GM21423 (cell line): ENCODE results near the gene CEMIP.

Experiments
- ATAC-seq: cut with Tn5 transposase; IDR thresholded peaks from one replicate; pipeline ENCODE4 v1.9.1; 2021; ENCODE audit warnings: mild to moderate bottlenecking, moderate library complexity; ENCODE audit not compliant: unreplicated experiment

Gene CEMIP

DNA sequence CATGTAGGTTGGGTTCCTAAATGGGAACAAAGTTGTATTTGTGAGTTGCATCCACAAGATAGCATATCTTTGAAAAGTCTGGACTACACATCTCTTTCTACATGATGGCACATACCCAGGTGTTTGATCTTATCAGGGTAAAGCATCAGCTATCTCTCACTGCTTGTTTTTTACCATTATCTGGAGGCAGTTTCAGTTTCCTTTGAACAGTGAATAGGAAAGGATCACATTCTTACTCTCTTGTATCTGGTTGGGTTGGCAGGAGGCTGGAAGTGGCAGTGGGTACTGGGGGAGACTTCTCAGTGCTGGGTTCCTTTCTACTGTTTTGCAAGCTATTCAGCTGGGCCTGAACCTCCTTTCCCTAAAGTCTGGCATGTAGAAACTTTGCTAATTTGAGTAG, 4.1 kb downstream of the CEMIP start:
- no peak for ATAC-seq

DNA sequence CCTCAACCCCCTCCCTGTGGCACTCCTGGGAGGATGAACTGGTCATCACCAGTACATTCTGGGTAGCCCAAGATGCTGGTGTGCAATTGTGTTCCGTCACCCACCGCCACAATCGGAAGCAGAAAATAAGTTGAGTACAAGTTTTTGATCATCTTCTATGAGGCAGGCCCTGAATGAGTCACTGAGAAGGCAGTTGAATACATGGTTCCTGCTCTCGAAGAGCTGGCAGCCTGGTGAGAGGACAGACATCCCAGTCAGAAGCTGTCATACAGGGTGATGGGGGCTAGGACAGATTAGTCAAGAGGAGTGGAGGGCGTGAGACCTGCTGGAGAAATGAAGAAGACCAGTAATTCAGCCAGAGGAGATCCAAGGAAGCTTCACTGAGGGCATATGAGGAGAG, 6.2 kb downstream of the CEMIP start:
- ATAC-seq = no peak

DNA sequence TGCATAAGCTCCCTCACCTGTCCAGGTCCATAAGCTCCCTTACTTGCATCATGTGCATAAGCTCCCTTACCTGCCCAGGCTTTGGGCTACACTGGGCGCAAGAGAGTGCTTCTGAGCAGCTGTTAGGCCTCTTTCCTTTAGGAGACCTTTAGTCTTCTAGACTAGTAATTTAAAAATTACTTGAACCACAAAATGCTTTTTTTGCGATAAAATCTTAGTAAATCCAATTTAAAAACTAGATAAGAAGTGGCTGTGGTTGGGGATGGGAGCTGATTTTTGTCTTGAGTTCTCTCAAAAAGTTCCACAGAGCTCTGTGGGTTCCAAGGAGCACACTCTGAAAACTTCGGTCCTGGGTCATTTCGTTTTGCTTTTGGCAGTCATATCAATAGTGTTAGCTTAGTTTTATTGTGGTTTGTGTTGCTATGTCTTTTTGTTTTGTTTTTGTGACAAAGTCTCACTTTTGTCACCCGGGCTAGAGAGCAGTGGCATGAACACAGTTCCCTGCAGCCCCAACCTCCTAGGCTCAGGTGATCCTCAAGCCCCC, 6.7 kb downstream of the CEMIP start:
- no peak for ATAC-seq

DNA sequence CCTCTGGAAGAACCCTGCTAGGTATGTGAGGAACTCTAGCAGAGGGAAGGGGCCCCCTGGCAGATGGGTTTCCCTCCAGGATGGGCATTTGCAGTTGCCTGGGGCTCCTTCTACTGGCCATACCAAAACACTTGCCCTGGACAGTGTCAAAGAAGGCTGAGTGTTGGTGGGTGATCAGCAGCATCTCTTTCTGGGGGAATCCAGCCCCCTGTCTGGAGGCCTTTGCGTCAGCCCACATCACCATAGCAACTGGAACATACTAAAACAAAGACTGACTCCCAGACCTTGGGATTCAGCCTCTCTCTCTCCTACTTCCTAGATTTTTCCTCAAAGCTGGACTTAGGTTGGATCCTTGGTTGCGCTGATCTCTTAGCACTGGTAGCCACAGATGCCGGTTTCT, 8.1 kb downstream of the CEMIP start:
- no peak for ATAC-seq

DNA sequence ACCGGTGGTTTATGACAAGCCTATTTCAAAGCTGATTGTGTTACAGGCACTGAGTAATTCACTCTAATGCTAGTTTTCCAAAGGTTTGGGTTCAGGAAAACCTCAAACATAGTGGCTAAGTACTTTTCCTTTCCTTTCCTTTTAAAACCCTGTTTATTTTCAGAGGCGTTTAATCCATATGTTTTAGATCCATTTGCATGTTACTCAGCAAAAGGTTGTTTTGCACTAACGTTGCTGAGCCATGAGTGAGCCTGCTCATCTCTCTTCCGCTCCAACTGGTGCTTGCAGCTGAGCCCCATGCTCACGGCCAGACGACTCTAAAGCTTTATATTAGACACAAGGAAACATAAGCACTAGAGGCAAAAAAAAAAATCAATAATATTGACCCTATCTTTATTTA, 9.4 kb downstream of the CEMIP start:
- ATAC-seq = no peak

DNA sequence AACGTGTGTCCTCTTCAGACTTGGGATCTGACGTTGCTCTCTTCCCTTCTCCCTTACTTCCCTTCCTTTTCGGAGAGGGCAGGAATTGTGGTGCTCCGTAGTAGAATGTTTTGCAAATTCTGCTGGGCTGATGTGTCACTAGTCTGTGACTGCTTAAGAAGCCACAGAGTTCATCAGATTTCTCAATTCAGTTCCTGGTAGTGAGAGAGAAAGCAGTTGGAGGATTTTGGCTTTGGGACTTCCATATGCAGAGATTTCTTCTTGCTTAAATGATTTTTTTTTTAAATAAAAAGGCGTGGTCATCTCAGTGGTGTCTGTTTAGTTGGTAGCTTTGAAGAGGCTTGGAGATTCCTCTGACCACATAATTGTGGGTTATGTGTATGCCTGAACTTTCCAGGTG, 10.1 kb downstream of the CEMIP start:
- ATAC-seq = no peak

DNA sequence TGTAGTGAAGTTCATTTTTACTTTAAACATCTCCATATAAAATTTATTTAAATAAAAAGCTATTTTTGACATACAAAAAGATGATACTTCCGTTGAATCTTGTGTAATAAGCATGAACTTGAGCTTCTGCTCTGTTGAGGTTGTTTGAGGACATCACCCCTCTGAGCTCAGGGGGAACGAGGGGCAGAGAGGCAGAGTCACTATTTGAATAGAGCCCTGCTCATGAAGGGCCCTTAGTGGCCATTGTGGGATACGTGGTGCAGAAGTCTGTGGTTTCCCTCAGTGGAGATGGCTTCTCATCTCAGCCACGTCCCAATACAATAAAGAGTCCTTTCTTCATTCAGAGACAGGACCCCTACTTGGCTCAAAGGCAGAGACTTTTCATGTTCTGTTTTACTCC, 10.6 kb downstream of the CEMIP start:
- ATAC-seq = no peak

DNA sequence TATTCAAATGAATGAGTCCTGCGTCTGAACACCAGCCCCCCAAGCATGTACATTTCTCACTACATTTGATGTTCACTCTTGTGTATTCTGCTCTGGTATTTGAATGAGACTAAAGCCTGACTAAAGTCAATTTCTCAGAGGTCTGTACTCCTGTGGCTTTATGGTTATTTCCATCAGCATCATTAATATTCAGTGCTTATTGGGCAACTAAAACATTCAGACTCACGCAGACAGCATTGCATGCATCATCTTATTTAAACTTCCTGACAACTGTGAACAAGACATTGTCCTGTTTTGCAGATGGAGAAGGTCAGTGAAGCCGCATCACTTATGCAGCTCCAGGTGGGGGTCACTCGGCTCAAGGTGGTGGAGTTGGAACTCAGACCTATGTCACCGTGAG, 11.1 kb downstream of the CEMIP start:
- ATAC-seq = no peak

DNA sequence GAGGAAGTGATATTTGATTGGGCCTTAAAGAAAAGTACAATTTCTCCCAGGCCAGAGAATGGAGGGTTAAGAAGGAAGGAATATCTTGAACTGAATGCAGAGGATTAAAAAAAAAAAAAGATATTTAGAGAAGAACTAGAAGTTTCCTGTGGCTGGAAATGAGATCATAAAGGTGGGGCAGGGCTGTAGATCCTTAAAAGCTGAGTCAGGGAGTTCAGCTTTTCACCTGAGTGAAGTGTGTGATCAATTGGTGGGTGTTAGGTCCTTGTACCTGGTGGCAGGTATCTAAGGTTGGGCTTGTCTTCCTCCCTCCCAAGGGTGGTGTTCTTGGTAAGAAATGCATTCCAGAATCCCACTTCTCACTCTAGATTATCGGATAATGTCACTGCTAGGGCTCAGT, 11.8 kb downstream of the CEMIP start:
- ATAC-seq = no peak

DNA sequence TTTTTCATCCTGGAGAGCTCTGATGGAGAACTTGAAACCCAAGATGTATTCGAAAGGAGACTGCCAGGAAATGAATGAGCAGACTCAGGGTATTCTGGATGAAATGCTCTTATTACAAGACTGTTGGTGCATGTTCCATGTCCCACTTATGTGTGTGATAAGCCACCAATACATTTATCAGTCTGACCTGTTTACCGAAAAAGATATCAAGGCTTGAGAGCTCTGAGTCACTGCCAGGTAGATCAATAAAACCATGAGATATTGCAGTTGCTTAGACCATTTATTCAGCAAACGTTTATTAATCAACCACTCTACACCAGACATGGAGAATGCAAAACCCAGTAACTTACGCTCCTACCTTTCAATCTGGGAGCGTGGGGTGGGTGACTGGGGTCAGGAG, 17.2 kb downstream of the CEMIP start:
- ATAC-seq = no peak

DNA sequence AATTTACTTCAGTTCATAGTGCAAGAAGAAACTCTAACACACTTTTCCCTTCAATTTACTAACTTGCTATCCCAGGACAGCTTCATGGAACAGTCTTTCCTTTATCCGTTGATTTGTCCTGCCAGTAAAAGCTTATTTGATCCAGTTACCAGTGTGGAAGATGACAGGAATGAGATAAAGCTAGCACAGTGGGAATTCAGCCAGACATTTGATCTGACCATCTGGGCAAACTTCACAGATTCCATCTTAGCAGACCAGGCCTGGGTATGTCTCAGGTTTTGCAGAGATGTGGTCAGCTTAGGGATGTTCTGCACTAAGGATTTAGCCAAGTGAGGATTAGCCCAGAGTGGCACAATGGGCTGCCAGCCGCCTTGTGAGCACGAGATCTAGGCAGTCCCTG, 19.7 kb downstream of the CEMIP start:
- no peak for ATAC-seq

DNA sequence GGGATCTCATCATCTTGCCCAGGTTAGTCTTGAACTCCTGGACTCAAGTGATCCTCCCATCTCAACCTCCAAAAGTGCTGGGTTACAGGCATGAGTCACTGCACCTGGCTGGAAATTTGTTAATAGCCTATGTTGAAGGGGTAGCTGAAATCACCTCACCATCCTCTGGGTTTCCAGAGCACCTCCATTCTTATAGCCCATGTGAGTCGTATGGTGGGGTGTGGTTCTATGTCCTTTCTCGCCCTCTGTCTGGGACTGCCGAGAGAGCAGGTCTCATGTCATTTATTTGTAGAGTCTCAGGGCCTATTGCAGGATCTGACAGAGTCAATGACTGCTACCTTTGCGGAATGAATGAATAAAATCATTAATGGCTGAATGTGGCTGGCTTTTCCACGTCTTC, 20.9 kb downstream of the CEMIP start:
- ATAC-seq = no peak

DNA sequence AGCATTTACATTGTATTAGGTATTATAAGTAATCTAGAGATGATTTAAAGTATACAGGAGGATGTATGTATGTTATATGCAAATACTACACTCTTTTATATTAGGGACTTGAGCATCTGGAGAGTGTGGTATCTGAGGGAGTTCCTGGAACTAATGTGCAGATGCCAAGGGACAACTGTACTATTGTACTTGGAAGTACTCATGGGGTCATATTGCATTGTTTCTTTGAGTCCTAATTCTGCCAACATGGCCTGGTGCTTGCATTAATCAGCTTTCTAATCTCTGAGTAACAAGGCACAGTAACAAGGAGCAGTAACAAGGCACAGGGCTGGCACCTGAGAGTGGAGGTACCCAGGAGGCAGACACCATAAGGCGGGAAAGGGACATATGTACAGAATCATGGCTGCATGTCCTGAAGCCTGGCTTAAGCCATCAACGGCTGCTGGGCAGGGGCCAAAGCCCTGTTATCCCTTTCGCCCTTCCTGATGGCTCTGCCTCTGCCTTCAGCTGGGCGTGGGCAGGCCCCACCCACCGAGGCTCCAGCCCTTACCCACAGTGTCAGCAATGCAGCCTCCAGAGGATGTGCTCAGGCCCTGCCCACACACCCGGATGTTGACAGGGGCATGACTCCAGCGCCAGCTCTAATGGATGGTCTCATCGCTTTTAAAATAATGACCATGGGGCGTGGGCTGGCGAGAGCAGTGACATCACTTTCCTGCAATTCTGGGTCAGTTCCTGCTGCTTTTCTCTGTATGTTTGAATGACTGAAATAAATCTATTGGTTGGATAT, 22.9 kb downstream of the CEMIP start:
- ATAC-seq = no peak

DNA sequence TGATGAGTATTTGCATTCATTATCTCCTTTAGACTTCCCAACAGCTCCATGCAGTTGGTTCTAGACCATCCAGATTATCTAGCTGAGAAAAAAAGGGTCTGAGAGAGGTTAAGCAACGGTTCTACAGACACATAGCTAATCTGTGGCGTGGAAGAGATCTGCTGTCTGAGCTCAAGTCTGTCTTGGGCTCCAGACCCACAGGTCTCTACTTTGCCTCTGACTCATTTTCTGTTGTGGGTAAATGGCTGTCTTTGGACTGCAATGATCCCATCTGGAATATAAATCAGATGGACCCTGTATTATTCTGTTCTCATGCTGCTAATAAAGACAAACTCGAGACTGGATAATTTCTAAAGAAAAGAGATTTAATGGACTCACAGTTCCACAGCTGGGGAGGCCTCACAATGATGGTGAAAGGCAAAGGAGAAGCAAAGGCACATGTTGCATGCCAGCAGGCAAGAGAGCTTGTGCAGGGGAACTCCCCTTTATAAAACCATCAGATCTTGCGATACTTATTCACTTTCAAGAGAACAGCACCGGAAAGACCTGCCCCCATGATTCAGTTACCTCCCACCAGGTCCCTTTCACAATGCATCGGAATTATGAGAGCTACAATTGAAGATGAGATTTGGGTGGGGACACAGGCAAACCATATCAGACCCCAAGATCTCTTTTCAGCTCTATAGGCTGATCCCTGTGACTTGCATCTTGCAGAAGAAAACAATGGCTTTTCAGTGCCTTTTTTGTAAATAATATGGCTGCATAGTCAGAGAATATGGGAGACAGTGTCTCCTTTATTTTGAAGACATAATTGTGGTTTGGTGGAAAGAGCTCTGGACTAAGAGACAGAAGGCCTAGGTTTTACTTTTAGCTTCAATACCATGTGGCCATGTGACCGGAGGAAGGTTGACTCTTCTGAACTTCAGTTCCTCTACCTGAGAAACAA, 24.7 kb downstream of the CEMIP start:
- ATAC-seq = no peak

DNA sequence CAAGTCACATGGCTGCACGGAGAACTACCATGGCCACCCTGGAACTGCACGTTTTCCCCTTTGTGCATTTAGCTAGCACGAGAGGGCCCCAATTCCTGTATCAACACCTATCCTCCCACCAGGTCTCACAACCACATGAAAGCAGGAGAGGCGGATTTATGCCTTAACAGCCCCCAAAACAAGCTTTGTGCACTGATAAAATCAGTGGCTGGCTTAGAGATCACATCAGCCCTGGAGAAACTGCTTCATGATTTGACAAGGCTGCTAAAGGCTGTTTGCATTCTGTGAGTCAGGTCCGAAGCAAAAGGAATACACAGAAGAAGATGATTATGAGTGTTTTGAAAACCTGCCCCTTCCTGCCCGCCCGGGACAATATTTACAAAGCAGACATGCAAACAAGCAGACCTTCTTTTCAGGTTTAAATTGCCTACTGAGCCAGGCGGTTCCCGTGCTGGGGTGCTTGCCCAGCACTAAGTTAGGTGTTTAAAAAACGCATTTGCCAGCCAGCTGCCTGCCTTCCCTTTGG, 25.9 kb downstream of the CEMIP start:
- ATAC-seq = no peak

DNA sequence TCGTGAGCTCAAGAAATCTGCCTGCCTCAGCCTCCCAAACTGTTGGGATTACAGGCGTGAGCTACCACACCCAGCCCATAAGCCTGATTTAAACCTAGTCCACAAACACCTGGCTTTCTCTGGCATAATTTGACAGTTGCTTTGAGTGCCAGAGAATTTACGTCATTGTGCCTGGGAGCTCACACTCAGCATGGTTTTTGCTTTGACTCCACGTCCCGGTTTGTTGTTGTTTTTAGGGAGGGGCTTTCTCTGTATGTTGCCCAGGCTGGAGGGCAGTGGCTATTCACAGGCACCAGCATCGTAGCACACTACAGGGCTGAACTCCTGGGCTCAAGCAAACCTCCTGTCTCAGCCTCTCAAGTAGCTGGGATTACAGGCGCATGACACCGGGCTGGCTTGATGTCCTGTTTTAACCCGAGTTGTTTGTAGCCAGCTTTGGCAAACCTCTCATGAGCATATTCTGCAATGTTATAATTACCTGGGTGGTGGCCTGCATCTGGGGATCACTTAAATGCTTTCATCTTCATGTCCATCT, 32.7 kb downstream of the CEMIP start:
- ATAC-seq = no peak

DNA sequence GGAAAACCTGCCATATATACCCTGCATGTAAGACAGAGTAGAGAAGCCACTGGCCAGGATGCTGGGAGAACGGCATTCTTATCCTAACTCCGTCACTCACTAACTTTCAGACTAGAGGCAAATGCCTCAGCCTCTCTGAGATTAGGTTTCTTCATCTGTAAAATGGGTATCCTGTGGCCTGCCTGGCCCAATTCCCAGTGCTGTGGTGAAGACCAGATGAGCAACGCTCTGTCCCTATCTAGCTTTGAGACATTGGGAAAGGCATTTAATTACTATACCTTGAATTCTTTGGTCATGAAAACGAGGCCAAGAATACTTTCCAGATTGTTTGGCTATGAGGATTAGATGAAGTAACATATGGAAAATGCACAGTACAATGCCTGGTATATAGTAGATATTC, 35.9 kb downstream of the CEMIP start:
- no peak for ATAC-seq

DNA sequence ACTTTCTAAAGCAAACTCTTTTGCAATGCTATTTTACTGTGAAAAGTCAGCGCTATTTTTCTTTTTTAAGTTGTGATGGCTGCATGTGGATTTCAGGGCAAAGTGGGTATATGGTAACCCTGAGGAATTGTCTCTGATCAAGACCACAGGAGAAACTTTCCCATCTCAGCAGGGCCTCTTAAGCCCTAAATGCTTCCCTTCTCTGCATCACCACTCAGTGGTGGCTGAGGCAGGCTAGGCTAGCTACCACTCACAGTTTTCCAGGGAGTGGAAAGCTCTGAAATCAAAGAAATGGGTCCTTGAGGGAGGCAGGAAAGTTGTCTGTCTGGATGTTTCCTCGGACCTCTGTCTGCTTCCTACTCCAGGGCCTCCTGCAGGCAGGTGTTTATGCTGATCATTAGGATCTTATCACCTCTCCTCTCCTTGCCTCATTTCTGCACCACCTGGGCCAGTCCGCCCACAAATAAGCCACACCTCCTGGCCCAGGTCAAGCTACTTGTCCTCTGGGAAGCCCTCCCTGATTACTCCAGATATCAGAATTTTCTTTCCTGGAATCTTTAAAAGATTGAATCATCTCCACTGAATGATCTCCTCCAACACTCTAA, 37.0 kb downstream of the CEMIP start:
- ATAC-seq = no peak

DNA sequence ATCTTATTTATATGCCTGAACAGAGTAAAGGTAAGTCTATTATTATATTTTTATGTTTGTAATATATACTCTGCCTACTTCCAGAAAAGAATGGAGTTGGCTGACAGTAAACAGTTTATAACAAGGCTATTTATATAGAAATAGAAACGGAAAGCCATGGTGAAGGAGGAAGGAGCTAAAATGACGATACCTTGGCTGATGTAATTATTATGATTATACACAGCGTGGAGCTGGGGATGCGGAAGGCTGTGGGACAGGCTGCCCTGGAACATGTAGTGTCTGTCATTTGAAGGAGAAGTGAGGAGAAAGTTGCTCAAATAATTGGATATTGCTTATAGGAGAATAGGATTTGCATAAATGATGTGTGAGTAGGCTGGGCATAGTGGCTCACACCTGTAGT, 37.8 kb downstream of the CEMIP start:
- ATAC-seq = no peak

DNA sequence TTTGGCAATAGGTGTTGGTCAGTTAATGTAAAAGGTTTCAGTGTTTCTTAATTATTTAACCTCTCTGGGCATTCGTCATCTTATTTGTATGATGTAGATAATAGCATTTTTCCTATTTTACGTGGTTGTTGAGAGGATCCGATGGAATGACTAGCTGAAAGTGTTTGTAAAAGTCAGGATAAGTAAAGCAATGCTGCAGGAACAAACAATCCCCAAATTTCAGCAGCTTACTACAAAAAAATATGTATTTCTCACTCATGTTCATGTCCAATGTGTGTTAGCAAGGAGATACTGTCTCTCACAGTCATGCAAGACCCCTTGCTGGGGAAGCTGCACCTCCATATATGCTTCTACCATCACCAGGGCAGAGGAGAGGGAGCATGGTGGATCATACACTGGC, 38.7 kb downstream of the CEMIP start:
- no peak for ATAC-seq

DNA sequence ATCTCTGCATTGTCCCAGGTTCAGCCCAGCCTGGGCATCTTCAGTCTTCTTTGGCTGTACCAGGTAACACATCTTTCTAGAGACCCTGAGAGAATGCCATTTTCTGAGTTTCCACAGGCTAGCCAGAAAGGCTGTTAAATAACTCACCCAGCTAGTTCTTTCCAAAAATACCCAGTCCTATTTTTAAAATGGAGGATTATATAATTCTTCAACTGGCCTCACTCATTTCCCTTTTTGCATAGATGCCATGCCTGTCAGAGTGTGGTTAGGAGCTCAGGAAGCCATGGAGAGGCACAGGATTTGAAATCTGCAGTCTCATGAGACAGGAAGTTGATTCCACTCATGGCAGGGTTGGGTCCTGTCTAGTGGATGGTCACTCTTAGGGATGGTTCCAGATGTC, 39.8 kb downstream of the CEMIP start:
- no peak for ATAC-seq
